H4 (cell line): ENCODE data around the gene CDPF1. TPM values are rescaled to one million over a fixed set of nuclear protein-coding genes. Genes with fewer than 3 reads are reported as not detected.
"Not testable (repeated sequence)": the region's sequence is repeated elsewhere in the genome, so short reads cannot be mapped to it uniquely, and the experiment has no call there.

ENCODE experiments used
- DNase-seq: peaks from one replicate; pipeline ENCODE4 v3.0.0-alpha.2; 2015; ENCODE audit warnings: low spot score
- total RNA-seq: library from RNA; depleted of rRNA; stranded (reverse); fragments of >200 nt; shearing (Covaris generic); gene quantifications from 2 replicates; pipeline ENCODE4 v1.2.3, GENCODE V29; 2014; rRNA removed

The CDPF1 gene
- total RNA-seq, 1 experiment from 2014 or later, result 3.2 TPM

DNA sequence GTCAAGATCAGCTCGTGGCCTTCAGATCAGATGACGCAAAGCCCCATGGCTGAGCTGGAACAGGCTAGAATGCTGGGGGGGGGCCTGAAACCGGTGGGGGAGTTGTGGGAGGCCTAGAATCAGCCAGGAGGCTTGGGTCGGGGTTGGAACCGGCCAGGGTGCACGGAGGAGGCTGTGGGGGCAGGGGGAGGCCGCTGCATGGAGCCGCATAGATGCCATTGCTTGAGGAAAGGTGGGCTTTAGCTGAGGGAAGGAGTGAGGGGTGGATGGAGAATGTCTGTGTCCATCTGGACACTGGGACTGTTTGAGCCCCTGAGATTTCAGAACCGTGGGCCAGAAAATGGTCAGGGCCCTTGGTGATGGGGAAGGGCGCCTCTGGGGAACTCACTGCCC, 25.2 kb downstream of the CDPF1 start:
- no peak for DNase-seq

DNA sequence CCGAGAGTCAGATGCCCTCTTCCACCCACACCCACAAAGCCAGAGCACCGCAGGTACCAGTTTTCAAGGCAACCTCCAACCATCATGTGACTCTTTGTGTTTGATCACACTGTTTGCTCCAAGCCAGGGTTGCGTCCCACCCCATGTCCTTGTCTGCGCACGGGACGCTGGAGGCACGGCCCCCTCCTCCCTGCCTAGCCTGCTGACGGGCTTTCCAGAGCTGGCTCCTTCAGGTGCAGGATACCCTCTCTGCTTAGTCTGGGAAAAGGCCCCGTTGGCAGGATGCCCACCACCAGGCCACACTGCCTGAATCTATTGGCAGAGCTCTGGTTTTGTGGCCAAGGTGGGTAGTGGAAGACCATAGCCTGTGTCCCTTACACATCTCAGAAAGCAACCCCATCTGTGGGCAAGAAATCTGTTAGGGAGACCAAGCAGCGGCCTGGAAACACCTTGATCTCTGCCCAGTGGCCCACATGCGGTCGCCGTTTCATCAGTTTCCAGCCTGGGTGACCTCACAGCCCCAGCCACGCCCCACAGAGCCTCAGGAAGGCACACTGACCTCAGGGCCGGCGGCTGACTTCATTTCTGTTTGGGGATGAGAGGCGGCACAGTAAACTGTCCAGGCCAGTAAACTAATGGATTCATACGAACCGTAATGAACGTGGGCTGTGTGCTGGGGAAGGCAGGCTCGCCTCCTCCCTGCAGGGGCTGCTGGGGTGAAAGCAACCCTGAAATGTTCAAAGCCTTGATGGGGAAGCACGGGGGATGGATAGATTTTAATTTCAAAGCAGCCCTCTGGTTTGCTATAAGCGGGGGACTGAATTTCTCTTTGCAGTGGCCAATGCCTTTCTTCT, 25.8 kb downstream of the CDPF1 start:
- DNase-seq, result no peak

DNA sequence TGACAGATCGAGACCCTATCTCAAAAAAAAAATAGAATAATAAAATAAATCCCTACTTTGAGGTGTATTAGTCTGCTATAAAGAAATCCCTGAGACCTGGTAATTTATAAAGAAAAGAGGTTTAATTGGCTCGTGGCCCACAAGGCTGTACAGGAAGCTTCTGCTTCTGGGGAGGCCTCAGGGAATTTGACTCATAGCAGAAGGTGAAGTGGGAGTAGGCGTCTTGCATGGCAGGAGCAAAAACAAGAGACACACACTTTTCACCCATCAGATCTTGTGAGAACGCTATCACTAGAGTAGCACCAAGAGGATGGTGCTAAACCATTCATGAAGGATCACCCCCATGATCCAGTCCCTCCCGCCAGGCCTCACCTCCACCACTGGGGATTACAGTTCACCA, 29.2 kb downstream of the CDPF1 start:
- DNase-seq, result no peak

DNA sequence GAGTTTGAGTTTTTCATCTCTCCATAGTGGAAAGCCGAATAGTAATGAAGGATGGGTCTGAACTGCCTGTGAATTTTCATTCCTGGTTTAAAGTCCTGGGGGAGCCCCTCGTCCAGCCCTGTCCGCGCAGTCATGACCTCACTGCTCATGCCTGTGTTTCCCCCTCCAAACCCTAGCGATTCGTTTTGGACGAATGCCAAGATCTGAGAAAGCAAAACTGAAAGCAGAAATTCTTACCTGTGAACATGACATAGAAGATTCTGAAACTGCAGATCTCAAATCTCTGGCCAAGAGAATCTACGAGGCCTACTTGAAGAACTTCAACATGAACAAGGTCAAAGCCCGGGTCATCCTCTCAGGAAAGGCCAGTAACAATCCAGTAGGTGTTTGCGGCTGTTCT, 30.5 kb downstream of the CDPF1 start:
- no peak for DNase-seq

DNA sequence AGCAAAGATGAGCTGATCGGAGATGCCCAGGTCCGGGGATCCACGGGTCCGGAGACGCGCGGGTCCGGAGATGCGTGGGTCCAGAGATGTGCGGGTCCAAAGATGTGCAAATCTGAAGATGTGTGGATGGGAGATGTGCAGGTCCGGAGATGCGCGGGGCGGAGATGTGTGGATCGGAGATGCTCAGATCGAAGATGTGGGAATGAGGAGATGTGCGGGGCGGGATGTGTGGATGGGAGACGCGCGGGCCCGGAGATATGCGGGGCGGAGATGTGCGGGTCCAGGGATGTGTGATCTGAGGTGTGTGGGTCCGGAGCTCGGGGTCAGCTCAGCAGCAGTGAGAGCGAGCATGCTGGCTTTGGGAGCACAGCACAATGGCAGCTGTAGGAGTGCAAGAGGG, 35.5 kb downstream of the CDPF1 start:
- DNase-seq, result no peak

DNA sequence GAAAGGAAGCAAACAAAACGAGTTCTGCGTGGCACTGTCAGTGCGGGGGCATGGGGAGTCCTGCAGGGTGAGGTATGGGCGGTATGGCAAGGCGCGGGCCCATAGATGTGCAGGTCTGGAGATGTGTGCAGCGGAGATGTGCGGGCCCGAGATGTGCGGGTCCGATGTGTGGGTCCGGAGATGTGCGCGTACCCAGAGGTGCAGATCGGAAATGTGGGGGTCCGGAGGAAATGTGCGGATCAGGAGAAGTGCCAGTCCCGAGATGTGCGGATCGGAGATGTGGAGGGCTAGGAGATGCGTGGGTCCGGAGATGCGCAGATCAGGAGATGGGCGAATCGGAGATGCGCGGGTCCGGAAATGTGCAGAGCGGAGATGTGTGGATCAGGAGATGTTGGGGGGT, 35.9 kb downstream of the CDPF1 start:
- DNase-seq, result no peak

DNA sequence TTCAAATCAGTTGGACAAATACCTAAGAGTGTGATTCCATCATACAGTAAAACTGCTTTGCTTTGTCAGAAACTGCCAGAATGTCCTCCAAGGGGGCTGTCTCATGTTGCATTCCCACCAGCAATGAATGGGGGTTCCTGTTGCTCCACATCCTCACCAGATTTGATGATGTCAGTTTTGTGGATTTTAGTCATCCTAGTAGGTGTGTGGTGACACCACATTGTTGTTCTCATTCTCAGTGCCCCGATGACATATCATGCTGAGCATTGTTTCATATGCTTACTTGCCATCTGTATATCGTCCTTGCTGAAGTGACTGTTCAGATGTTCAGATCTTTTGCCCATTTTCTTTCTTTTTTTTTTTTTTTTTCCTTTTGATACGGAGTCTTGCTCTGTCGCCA, 37.0 kb downstream of the CDPF1 start:
- DNase-seq, result no peak

DNA sequence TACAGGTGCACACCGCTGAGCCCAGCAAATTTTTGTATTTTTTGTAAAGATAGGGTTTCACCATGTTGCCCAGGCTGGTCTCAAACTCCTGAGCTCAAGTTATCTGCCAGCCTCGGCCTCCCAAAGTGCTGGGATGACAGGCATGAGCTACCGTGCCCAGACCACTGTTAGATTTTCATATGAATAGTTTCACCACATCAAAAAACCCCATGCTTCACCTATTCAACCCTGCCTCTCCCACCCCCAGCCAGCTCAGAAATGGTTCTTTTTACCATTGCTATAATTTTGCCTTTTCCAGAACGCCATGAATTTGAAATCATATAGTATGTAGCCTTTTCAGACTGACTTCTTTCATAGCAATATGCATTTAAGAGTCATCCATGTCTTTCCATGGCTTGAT, 37.9 kb downstream of the CDPF1 start:
- no peak for DNase-seq

DNA sequence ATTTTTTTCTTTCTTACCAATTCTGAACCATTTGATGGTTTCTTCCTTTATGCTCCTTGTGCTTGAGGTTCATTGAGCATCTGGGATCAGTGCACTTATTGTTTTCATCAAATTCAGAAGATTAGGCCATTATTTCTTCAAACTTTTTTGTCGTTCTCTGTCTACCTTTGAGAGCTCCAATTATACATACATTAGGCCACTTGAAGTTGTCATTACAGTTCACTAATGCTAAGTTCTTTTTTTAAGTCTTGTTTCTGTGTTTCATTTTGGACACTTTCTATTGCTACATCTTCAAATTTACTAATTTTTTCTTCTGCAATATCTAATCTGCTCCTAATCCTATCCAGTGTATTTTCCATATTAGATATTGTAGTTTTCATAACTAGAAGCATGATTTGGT, 40.8 kb downstream of the CDPF1 start:
- no peak for DNase-seq

DNA sequence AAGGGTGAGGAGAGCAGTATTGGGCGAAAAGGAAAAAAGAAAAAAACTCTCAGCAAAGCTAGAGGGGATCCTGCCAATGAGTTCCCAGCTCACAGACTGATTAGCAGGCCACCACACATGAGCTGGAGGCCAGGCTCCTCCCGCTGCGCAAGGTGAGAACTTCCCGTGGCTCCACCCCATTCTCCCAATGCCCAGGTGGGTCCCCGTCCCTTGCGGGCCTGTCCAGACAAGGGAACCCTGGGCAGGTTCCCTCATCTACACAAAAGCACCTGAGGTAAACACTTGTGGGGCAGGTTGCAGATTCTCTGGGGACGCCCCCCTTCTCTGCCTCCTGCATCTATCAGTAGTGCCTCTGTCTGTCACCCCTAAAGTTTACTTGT, 46.5 kb downstream of the CDPF1 start:
- no peak for DNase-seq

DNA sequence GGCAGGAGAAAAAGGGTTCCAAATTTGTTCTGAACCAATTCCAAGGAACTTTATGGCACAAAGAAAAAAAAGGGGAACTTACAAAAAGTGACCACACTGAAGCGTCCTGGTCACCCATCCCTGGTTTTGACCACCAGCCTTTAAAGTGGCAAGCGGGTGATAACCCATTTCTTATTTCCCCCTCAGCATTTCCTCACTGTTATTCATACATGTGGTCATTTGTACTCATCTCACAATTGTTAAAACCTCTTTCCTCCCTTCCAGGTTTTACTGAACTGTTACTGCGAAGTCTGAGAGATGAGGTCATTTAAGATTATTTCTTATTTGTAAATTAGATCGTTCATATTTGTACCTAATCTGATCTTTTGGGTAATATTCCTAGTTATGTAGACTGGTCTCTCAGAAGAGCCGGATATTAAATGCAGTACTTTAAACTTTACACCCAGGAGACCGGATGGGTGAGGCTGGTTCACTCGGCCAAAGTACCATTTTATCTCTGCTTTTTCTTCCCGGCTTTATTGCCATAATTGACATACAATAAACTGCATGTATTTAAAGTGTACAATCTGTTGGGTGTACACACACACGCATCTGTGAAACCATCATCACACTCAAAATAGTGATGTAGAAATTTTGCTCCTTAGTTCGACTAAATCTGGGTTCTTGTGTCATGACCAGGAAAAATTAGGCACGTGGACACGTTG, 47.0 kb downstream of the CDPF1 start:
- no peak for DNase-seq

DNA sequence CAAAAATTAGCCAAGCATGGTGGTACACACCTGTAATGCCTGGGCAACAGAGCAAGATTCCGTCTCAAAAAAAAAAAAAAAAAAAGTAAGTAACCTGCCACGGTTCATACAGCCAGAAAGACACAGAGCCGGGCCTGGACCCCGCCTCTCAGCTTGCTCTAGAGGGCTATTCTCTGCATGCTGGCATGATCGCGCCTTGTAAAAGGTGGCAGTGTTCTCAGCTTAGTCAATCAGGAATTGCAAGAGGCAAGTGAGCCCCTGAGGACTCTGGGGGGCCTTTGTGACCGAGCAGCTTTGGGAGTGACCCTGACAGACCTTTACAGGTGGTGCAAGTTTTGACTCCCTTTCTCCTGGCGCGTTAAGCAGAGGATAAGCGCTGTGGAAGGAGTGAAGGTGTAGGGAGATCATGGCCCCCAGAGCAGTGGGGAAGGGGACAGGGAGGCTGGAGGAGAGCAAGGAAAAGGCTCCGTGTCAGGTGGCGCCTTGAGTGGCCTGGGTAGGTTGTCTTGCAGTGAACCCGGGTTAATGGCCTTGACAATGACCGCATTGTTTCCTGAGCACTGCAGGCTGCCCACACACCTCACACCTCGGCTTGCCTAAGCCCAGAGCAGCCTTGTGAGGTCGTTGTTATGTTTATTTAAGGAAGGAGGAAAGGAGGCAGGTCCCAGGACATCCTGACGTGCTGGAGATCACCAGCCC, 48.9 kb downstream of the CDPF1 start:
- DNase-seq, result no peak

DNA sequence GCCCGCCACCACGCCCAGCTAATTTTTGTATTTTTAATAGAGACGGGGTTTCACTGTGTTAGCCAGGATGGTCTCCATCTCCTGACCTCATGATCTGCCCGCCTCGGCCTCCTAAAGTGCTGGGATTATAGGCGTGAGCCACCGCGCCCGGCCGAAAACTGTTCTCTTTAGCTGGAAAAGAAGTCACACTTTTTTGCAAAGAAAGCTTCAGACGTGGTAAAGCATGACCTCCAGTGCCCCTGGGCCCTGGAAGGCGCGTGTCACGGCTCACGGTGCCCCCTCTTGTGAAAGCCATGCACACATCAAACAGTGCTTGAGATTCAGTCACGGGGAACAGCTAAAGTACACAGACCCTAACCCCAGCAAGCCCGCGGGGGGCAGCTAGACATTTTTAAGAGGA, 51.3 kb downstream of the CDPF1 start:
- DNase-seq, result not testable (repeated sequence)

DNA sequence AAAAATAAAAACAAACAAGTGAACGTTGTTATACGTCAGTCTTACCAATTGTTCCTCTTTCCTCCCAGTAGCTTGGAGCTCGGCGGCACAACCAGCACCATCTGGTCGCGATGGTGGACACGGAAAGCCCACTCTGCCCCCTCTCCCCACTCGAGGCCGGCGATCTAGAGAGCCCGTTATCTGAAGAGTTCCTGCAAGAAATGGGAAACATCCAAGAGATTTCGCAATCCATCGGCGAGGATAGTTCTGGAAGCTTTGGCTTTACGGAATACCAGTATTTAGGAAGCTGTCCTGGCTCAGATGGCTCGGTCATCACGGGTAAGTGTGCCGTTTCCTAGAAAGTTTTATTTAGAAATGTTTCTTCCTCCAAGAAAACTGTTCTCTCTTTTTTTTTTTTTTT, 51.8 kb downstream of the CDPF1 start:
- no peak for DNase-seq

DNA sequence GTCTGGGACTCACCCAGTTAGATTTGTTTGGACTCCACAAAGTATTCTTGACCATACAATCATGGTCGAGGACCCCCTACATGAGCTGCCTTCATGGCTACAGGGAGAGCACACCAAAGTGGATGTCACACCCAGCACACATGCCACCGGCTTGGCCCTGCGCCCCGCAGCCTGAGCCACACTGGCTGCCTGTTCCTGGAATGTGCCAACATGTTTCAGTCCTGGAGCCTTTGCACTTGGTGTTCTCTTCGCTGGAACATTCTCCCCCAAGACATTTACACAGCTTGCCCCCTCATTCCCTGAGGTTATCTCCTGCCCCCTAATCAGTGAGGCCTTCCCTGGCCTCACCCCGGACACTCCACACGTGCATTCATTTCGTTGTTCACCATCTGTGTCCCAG, 53.8 kb downstream of the CDPF1 start:
- no peak for DNase-seq

DNA sequence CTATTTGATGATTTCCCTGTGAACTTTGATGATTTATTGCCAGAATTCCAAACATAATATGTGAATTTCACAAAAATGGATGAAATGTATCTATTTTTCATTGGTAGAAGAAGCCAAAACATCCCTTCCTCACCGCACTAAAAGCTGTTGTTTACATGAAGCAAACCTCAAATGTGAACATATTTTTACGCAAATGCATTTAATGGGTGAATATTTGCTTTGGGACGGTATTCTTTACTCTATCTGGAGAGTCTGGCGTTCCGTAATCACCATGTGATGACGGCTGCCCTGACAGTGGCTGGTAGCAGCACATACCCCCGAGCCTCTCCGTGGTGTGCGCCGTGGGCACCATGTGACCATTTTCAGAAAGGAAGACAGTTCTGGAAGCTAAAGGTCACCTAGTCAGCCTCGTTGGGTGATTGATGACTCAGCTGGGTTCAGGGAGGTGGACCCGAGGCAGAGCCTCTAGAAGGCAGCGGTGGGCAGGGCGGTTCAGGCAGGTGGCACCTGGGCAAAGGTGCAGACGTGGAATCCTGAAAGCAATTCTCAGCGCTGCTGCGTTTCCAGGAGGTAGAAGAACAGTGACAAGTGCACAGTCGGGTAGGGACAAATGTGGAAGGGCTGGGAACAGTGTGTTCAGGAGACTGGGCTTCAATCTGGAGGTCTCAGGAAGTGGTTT, 54.5 kb downstream of the CDPF1 start:
- DNase-seq, result no peak

Other genes starting within 250 kb of the CDPF1 start
- 4.2 and 4.6 TPM in 2 replicates for gene PPARA, start 99.8 kb downstream of the CDPF1 start, total RNA-seq
- gene PKDREJ, start 13.1 kb upstream of the CDPF1 start, total RNA-seq, result not detected in 2 replicates
- gene TTC38, start 17.7 kb upstream of the CDPF1 start, total RNA-seq, result 21.5 and 26.9 TPM in 2 replicates
- 13.5 and 13.9 TPM in 2 replicates for gene GTSE1, start 46.6 kb upstream of the CDPF1 start, total RNA-seq
- 37.0 and 39.5 TPM in 2 replicates for gene TRMU, start 85.4 kb upstream of the CDPF1 start, total RNA-seq